ENCODE data around the gene BAIAP2L2.
A peak's percentile ranks its signal among the peaks of the same experiment; 100 is the strongest.

Gene BAIAP2L2

DNA sequence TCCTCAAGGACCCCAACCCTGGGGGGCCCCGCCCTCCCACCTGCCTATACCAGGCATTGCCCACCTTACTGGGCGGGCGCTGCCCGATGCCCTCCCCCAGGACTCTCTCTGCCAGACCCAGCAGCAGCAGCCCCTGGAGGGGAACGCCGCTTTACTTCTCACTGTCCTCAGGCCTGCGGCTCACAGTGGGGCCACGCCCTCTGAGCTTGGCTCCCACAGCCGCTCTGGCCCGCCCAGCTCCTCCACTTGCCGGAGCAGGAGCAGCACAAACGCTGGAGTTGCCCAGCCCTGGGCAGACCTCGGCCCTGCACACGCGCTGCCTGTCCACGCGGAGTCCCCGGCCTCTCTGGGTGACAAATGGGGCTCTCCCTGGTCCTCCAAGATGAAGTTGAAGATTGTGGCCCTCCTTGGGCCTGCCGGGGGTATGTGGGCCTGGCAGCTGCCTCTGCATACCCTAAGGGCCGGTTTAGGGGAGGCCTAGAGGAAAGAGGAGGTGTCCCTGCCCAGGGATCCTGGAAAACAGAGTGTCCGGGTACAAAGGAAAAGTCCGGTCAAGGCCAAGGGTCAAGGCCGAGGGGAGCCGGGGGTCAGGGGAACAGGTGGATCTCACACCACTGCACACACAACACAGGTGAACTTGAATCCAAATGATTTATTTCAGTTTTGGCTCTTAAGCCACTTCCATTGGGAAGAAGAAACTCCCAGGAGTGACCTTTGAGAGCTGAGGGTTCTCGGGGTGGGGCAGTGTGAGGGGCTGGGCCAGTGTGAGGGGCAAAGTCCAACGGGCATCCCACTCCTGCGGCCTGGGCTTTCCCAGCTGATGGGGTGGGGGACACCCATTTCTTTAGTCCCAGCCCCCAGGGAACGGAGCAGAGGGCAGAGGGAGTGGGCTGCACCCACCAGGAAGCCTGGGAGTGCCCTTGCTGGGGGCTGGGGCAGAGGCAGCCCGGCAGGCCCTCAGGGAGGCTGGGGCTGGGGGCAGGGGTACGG, 674 bp upstream of the BAIAP2L2 start:
- no peak for DNase-seq (ENCODE audit: low spot score)
- Histone ChIP-seq H3K9me3 (replicated peaks in 1 of 2; ENCODE audit: control insufficient read depth in 2 of 2, insufficient read depth in 1 of 2, low read depth in 1 of 2, low read length in 2 of 2) (no peaks in the 10 kb centered on the region), H3K14ac (ENCODE audit: low read length) (no peak overlapping the region), H3K4me1 (ENCODE audit: control insufficient read depth in 2 of 2, insufficient read depth in 1 of 2, low read depth in 1 of 2, low read length in 2 of 2) (peaks cover 2% of the 10 kb centered on the region in 2 donors), H3K4me3 (ENCODE audit: low read length in 2 of 2) (no peak overlapping the region), H3K4me2 (ENCODE audit: insufficient read depth, low read length, poor library complexity, severe bottlenecking) (no peak overlapping the region), H3K79me1 (ENCODE audit: low read depth, low read length) (no peaks in the 10 kb centered on the region), H4K8ac (ENCODE audit: low read depth, low read length) (no peak overlapping the region), H3K36me3 (replicated peaks in 1 of 2; ENCODE audit: control insufficient read depth in 2 of 2, insufficient read depth in 2 of 2, low read length in 2 of 2) (no peaks in the 10 kb centered on the region), H3K9ac (ENCODE audit: low read depth, low read length, poor library complexity) (no peak overlapping the region), H2AK5ac (ENCODE audit: low read depth, low read length) (no peak overlapping the region), H4K91ac (ENCODE audit: low read depth, low read length, poor library complexity) (no peak overlapping the region), H3K27me3 (ENCODE audit: control insufficient read depth in 3 of 3, insufficient read depth in 3 of 3, low read depth in 1 of 3, low read length in 3 of 3) (no peaks in the 10 kb centered on the region), H2BK12ac (ENCODE audit: low read length) (no peak overlapping the region), H3K23ac (ENCODE audit: low read depth, low read length, poor library complexity) (no peak overlapping the region), H3K18ac (ENCODE audit: low read length) (peak overlapping the region; percentile 45), H2BK5ac (ENCODE audit: low read length) (no peak overlapping the region), H3K4ac (ENCODE audit: low read length) (no peak overlapping the region), H2BK15ac (ENCODE audit: low read length) (no peak overlapping the region), H2BK120ac (ENCODE audit: low read depth, low read length) (no peak overlapping the region), H3K27ac (replicated peaks; ENCODE audit: low read length) (no peak overlapping the region), H2AFZ (ENCODE audit: low read length) (no peak overlapping the region)
- no CpG with 5 or more reads among the region's 30 CpGs for WGBS, 2 donors (ENCODE audit: extremely low coverage in 2 of 2, insufficient read length in 2 of 2, insufficient replicate concordance in 1 of 2)

DNA sequence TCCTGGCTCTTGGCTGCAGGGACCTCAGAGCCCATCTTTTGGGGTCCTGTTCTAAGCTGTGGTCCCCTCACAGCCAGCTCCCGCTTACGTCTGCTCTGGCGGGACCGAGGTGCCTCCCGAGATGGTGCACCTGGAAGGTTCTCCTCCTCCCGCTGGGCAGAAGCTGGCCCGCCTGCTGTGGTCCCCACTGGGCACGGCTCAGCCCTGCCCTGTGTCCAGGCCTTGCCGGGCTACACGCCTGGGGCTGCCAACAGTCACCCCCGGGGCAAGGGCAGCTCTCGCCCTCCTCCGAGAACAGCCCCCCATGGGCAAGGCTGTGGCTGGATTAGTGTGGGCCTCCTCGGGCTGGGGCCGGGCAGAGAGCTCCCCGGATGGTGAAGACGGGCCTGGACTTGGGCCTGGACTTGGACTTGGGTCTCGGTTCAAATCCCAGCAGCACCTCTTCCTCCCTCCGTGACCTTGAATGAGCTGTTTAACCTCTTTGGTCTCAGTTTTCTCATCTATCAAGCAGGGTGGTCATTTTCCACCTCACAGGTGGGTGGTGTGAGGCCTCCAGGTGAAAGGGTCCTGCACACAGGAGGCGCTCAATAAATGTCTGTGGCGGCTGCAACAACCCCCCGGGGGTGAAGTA, 998 bp downstream of the BAIAP2L2 start:
- Histone ChIP-seq H3K4me3 (ENCODE audit: low read length in 2 of 2) (peak overlapping the region in 1 of 2 donors; percentile 12), H2BK12ac (ENCODE audit: low read length) (no peak overlapping the region), H2AFZ (ENCODE audit: low read length) (no peak overlapping the region), H3K27ac (replicated peaks; ENCODE audit: low read length) (no peak overlapping the region), H3K4me2 (ENCODE audit: insufficient read depth, low read length, poor library complexity, severe bottlenecking) (no peak overlapping the region), H3K18ac (ENCODE audit: low read length) (no peak overlapping the region), H3K36me3 (replicated peaks in 1 of 2; ENCODE audit: control insufficient read depth in 2 of 2, insufficient read depth in 2 of 2, low read length in 2 of 2) (no peaks in the 10 kb centered on the region), H2BK5ac (ENCODE audit: low read length) (no peak overlapping the region), H3K79me1 (ENCODE audit: low read depth, low read length) (no peaks in the 10 kb centered on the region), H3K4ac (ENCODE audit: low read length) (no peak overlapping the region), H2BK120ac (ENCODE audit: low read depth, low read length) (no peak overlapping the region), H2BK15ac (ENCODE audit: low read length) (no peak overlapping the region), H2AK5ac (ENCODE audit: low read depth, low read length) (no peak overlapping the region), H3K14ac (ENCODE audit: low read length) (no peak overlapping the region), H4K8ac (ENCODE audit: low read depth, low read length) (no peak overlapping the region), H3K4me1 (ENCODE audit: control insufficient read depth in 2 of 2, insufficient read depth in 1 of 2, low read depth in 1 of 2, low read length in 2 of 2) (peaks cover 0 to 2% of the 10 kb centered on the region in 2 donors), H3K23ac (ENCODE audit: low read depth, low read length, poor library complexity) (no peak overlapping the region), H3K27me3 (ENCODE audit: control insufficient read depth in 3 of 3, insufficient read depth in 3 of 3, low read depth in 1 of 3, low read length in 3 of 3) (no peaks in the 10 kb centered on the region), H4K91ac (ENCODE audit: low read depth, low read length, poor library complexity) (no peak overlapping the region), H3K9me3 (replicated peaks in 1 of 2; ENCODE audit: control insufficient read depth in 2 of 2, insufficient read depth in 1 of 2, low read depth in 1 of 2, low read length in 2 of 2) (no peaks in the 10 kb centered on the region), H3K9ac (ENCODE audit: low read depth, low read length, poor library complexity) (no peak overlapping the region)
- WGBS, 2 donors (ENCODE audit: extremely low coverage in 2 of 2, insufficient read length in 2 of 2, insufficient replicate concordance in 1 of 2), result no CpG with 5 or more reads among the region's 22 CpGs
- DNase-seq (ENCODE audit: low spot score), result no peak

DNA sequence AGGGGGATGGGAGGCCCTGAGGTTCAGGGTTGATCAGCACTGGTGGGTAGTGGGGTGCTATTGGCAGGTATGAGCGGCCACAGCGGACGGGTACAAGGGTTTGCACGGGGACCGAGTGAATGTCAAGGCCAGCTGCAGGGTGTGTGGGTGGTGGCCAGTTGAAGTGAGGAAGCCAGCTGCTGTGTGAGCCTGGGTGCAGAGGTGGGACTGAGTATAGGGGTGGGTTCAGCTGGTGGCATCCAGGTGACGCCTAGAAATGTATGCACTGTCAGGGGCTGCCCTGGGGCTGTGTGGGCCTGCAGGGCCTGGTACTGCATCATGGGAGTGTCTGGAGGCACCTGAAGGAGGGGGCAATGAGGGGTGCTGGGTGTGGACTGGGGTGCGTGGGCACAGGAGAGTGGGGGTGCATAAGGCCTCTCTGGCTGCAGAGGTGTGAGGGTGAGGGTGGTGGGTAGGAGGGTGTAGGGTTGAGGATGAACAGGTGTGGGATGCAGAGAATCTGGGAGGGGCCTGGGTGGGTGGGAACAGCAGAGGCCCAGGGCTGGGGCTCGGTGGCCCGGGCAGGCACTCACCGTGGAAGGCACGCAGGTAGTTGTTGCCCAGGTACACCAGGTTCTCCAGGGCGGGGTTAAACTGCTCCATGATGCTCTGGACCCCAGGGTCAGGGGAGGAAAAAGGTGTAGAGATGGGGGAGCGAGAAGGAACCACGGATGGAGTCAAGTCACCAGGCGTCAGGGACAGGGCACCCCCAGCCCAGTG, 1.7 kb downstream of the BAIAP2L2 start:
- H3K4ac ChIP-seq (ENCODE audit: low read length), result no peak overlapping the region
- H3K36me3 ChIP-seq (replicated peaks in 1 of 2; ENCODE audit: control insufficient read depth in 2 of 2, insufficient read depth in 2 of 2, low read length in 2 of 2), result no peaks in the 10 kb centered on the region
- no peak overlapping the region for H3K27ac ChIP-seq (replicated peaks; ENCODE audit: low read length)
- no peaks in the 10 kb centered on the region for H3K9me3 ChIP-seq (replicated peaks in 1 of 2; ENCODE audit: control insufficient read depth in 2 of 2, insufficient read depth in 1 of 2, low read depth in 1 of 2, low read length in 2 of 2)
- no peak overlapping the region for H3K18ac ChIP-seq (ENCODE audit: low read length)
- peak overlapping the region; percentile 92 for H4K91ac ChIP-seq (ENCODE audit: low read depth, low read length, poor library complexity)
- H2AFZ ChIP-seq (ENCODE audit: low read length), result no peak overlapping the region
- DNase-seq (ENCODE audit: low spot score), result no peak
- no peaks in the 10 kb centered on the region for H3K79me1 ChIP-seq (ENCODE audit: low read depth, low read length)
- WGBS, 2 donors (ENCODE audit: extremely low coverage in 2 of 2, insufficient read length in 2 of 2, insufficient replicate concordance in 1 of 2), result no CpG with 5 or more reads among the region's 15 CpGs
- H3K14ac ChIP-seq (ENCODE audit: low read length), result no peak overlapping the region
- H2BK5ac ChIP-seq (ENCODE audit: low read length), result no peak overlapping the region
- H2BK15ac ChIP-seq (ENCODE audit: low read length), result peak overlapping the region; percentile 43
- H2AK5ac ChIP-seq (ENCODE audit: low read depth, low read length), result no peak overlapping the region
- H3K9ac ChIP-seq (ENCODE audit: low read depth, low read length, poor library complexity), result no peak overlapping the region
- H3K4me1 ChIP-seq (ENCODE audit: control insufficient read depth in 2 of 2, insufficient read depth in 1 of 2, low read depth in 1 of 2, low read length in 2 of 2), result peaks cover 0 to 2% of the 10 kb centered on the region in 2 donors
- H2BK12ac ChIP-seq (ENCODE audit: low read length), result no peak overlapping the region
- H3K23ac ChIP-seq (ENCODE audit: low read depth, low read length, poor library complexity), result no peak overlapping the region
- H4K8ac ChIP-seq (ENCODE audit: low read depth, low read length), result peak overlapping the region; percentile 17
- H2BK120ac ChIP-seq (ENCODE audit: low read depth, low read length), result no peak overlapping the region
- H3K4me3 ChIP-seq (ENCODE audit: low read length in 2 of 2), result no peak overlapping the region
- no peaks in the 10 kb centered on the region for H3K27me3 ChIP-seq (ENCODE audit: control insufficient read depth in 3 of 3, insufficient read depth in 3 of 3, low read depth in 1 of 3, low read length in 3 of 3)
- H3K4me2 ChIP-seq (ENCODE audit: insufficient read depth, low read length, poor library complexity, severe bottlenecking), result no peak overlapping the region

All from neuronal stem cell (in vitro differentiated cells).